GM21390 (cell line): Measurements from ENCODE around the gene USP31.
"Not testable (repeated sequence)": the region's sequence is repeated elsewhere in the genome, so short reads cannot be mapped to it uniquely, and the experiment has no call there.

Experiments used
- ATAC-seq: cut with Tn5 transposase; IDR thresholded peaks from one replicate; pipeline ENCODE4 v1.9.1; 2021; ENCODE audit not compliant: unreplicated experiment

Gene USP31

GRCh38 chr16:23160574-23160973 lies 11.3 kb upstream of the USP31 start:
- no peak for ATAC-seq

- ATAC-seq, result no peak
Measured at GRCh38 chr16:23160082-23160481, 10.8 kb upstream of the USP31 start.

- ATAC-seq, result no peak
Measured at GRCh38 chr16:23158114-23158513, 8.9 kb upstream of the USP31 start.

- ATAC-seq, result no peak
Measured at GRCh38 chr16:23156946-23157460, 7.8 kb upstream of the USP31 start.

GRCh38 chr16:23156110-23156509 lies 6.9 kb upstream of the USP31 start:
- no peak for ATAC-seq

GRCh38 chr16:23155445-23156049 lies 6.3 kb upstream of the USP31 start:
- no peak for ATAC-seq

GRCh38 chr16:23152386-23153178 lies 3.3 kb upstream of the USP31 start:
- ATAC-seq, result no peak

GRCh38 chr16:23149993-23150364 lies 727 bp upstream of the USP31 start:
- no peak for ATAC-seq

GRCh38 chr16:23148513-23149266 lies 562 bp downstream of the USP31 start:
- peak; percentile 39 for ATAC-seq

GRCh38 chr16:23148166-23148512 lies 1.1 kb downstream of the USP31 start:
- ATAC-seq, result no peak

- ATAC-seq, result no peak
Measured at GRCh38 chr16:23147666-23148065, 1.6 kb downstream of the USP31 start.

GRCh38 chr16:23146877-23147601 lies 2.2 kb downstream of the USP31 start:
- ATAC-seq, result no peak

GRCh38 chr16:23145608-23146007 lies 3.6 kb downstream of the USP31 start:
- ATAC-seq, result no peak

GRCh38 chr16:23145186-23145585 lies 4.1 kb downstream of the USP31 start:
- ATAC-seq, result no peak

- not testable (repeated sequence) for ATAC-seq
Measured at GRCh38 chr16:23144393-23144792, 4.9 kb downstream of the USP31 start.

GRCh38 chr16:23143391-23143790 lies 5.9 kb downstream of the USP31 start:
- ATAC-seq, result no peak

GRCh38 chr16:23141959-23142740 lies 7.1 kb downstream of the USP31 start:
- ATAC-seq, result no peak

GRCh38 chr16:23141500-23141899 lies 7.8 kb downstream of the USP31 start:
- ATAC-seq, result no peak

GRCh38 chr16:23141033-23141432 lies 8.2 kb downstream of the USP31 start:
- no peak for ATAC-seq

GRCh38 chr16:23140107-23140506 lies 9.1 kb downstream of the USP31 start:
- ATAC-seq, result no peak
